Naive thymus-derived CD8-positive, alpha-beta T cell (primary cell): ENCODE measurements around the gene ABHD15. TPM values are rescaled to one million over a fixed set of nuclear protein-coding genes. Genes with fewer than 3 reads are reported as not detected.
A peak's percentile ranks its signal among the peaks of the same experiment; 100 is the strongest.

Experiments
- ATAC-seq, 2 donors: fragments of 150-1000 bp; cut with Tn5 transposase in 1 of 2; sonication (Bioruptor Pico), chemical (Tn5 transposase) in 1 of 2; 1 replicate in 1 of 2; 2 replicates in 1 of 2; pipeline ENCODE4 v1.10.0; 2021; ENCODE audit warnings: mild to moderate bottlenecking in 2 of 2, moderate library complexity in 2 of 2
- POLR2A ChIA-PET: fragments of 350-600 bp; sonication (Branson Sonifier 250); formaldehyde crosslinking; loops from one replicate; lab custom pipeline; 2021; ENCODE audit warnings: antibody characterized with exemption; lab: Charles Lee
- DNase-seq, 10 donors: peaks; one replicate each; pipeline versions ENCODE4 v3.0.0 to v3.0.0-alpha.2; 2020 to 2022
- H3K27ac Mint-ChIP-seq, 10 donors: one replicate each; pipeline ENCODE4 v1.8.0; 2020 to 2022; ENCODE audit warnings: mild to moderate bottlenecking in 10 of 10, mixed read lengths in 10 of 10, moderate library complexity in 4 of 10, inconsistent platforms in 1 of 10
- H3K27me3 Mint-ChIP-seq, 5 donors: one replicate each; pipeline ENCODE4 v1.8.0; 2021 to 2022; ENCODE audit warnings: mixed read lengths in 5 of 5
- H3K36me3 Mint-ChIP-seq, 3 donors: one replicate each; pipeline ENCODE4 v1.8.0; 2020 to 2022; ENCODE audit warnings: mixed read lengths in 3 of 3, mild to moderate bottlenecking in 2 of 3, inconsistent platforms in 1 of 3
- H3K4me1 Mint-ChIP-seq, 4 donors: one replicate each; pipeline ENCODE4 v1.8.0; 2021 to 2022; ENCODE audit warnings: mixed read lengths in 4 of 4
- H3K4me3 Mint-ChIP-seq, 10 donors: one replicate each; pipeline ENCODE4 v1.8.0; 2020 to 2022; ENCODE audit warnings: mild to moderate bottlenecking in 10 of 10, mixed read lengths in 10 of 10, moderate library complexity in 6 of 10, inconsistent platforms in 1 of 10
- H3K9me3 Mint-ChIP-seq, 9 donors: one replicate each; pipeline ENCODE4 v1.8.0; 2020 to 2022; ENCODE audit warnings: mixed read lengths in 9 of 9, mild to moderate bottlenecking in 3 of 9, inconsistent platforms in 1 of 9, moderate library complexity in 1 of 9
- polyA plus RNA-seq, 3 donors: library from polyadenylated mRNA; unstranded; fragments of 300-500 nt; fragmentation: Illumina TruSeq; gene quantifications; one replicate each; pipeline ENCODE4 v1.2.3, GENCODE V29; 2021
- total RNA-seq, 8 experiments: library from RNA in 2 of 8; stranded (reverse) in 2 of 8; gene quantifications; one replicate each; pipeline ENCODE4 v1.2.3 and lab custom pipeline; 2021 to 2026

Gene ABHD15
- total and polyA plus RNA-seq, 5 experiments from 2014 or later: 4.2 to 13.8 (median 8.9) TPM

DNA sequence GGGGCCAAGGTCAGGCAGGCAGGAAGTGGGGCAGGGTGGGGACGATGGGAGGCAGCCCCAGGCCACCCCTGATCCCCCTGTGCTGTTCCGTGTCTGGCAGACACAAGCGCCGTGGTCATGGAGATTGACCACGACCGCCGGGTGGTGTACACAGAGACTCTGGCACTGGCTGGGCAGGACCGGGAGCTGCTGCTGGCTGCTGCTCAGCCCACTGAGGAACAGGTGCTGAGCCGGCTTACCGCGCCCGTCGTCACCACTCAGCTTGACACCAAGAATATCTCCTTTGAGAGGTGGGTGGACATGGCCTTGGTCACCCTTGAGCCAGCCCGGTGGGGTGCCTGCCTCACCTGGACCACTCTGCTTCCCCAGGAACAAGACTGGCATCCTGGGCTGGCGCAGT is 42.1 kb upstream of the ABHD15 start:
- Mint-ChIP-seq H3K4me1 (peaks cover 0 to 6% (median 2%) of the 10 kb centered on the region in 4 donors), H3K36me3 (no peaks in the 10 kb centered on the region), H3K4me3 (no peak overlapping the region), H3K27me3 (no peaks in the 10 kb centered on the region), H3K9me3 (no peaks in the 10 kb centered on the region), H3K27ac (no peak overlapping the region)
- no peak for DNase-seq
- no peak for ATAC-seq
- POLR2A ChIA-PET: interaction anchor here (1.2 kb wide), 2 partner anchors 9 to 17 kb away, joined by 3 to 4 read pairs; partner anchors contain the start of gene ANKRD13B

DNA sequence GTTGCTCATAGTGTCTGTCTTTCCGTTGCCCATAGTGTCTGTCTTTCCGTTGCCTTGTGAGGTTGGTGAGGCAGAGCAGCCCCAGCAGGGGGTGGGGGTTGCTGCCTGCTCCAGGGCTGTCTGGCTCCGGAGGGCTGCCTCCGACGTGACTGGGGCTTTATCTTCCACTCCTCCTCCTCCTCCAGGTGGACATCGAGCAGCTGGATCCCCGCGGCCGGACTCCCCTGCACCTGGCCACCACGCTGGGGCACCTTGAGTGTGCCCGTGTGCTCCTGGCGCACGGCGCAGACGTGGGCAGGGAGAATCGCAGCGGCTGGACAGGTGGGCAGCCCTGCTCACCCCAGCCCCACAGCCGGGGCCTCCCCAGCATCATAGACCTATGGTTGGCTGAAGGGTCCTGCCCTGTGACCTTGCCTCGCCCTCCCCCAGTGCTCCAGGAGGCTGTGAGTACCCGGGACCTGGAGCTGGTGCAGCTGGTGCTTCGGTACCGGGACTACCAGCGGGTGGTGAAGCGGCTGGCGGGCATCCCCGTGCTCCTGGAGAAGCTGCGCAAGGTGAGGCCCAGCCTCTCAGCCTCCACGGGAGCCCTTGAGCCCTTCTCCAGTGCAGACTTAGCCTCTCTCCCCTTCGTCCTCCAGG is 40.8 kb upstream of the ABHD15 start:
- Mint-ChIP-seq H3K4me3 (no peak overlapping the region), H3K9me3 (no peaks in the 10 kb centered on the region), H3K36me3 (no peaks in the 10 kb centered on the region), H3K4me1 (peaks cover 0 to 2% (median 0%) of the 10 kb centered on the region in 4 donors), H3K27me3 (no peaks in the 10 kb centered on the region), H3K27ac (no peak overlapping the region)
- POLR2A ChIA-PET: interaction anchor here (1.2 to 1.3 kb wide), 2 partner anchors 10 to 20 kb away, joined by 3 to 4 read pairs; no protein-coding TSS in a partner anchor
- ATAC-seq: no peak
- DNase-seq: no peak

DNA sequence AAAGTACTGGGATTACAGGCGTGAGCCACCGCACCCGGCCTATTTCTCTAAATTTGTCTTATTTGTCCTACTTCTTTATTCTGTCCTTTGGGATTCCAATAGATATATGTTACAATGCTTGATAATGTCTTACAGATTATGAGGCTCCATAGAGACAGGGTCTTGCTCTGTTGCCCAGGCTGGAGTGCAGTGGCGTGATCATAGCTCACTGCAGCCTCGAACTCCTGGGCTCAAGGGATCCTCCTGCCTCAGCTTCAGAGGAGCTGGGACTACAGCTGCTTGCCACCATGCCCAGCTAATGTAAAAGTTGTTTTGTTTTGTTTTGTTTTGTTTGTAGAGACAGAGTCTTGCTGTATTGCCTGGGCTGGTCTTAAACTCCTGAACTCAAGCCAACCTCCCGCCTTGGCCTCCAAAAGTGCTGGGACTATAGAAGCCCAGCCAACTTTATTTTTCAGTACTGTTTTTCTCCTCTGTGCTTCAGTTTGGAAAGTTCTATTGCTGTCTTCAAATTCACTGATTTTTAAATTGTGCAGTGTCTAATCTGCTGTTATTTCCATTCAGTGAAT is 36.4 kb upstream of the ABHD15 start:
- Mint-ChIP-seq H3K4me1 (no peaks in the 10 kb centered on the region), H3K4me3 (no peak overlapping the region), H3K27ac (peak overlapping the region in 1 of 10 donors; percentile 36), H3K27me3 (no peaks in the 10 kb centered on the region), H3K36me3 (no peaks in the 10 kb centered on the region), H3K9me3 (no peaks in the 10 kb centered on the region)
- POLR2A ChIA-PET: no interaction called here
- ATAC-seq: no peak
- DNase-seq: no peak

DNA sequence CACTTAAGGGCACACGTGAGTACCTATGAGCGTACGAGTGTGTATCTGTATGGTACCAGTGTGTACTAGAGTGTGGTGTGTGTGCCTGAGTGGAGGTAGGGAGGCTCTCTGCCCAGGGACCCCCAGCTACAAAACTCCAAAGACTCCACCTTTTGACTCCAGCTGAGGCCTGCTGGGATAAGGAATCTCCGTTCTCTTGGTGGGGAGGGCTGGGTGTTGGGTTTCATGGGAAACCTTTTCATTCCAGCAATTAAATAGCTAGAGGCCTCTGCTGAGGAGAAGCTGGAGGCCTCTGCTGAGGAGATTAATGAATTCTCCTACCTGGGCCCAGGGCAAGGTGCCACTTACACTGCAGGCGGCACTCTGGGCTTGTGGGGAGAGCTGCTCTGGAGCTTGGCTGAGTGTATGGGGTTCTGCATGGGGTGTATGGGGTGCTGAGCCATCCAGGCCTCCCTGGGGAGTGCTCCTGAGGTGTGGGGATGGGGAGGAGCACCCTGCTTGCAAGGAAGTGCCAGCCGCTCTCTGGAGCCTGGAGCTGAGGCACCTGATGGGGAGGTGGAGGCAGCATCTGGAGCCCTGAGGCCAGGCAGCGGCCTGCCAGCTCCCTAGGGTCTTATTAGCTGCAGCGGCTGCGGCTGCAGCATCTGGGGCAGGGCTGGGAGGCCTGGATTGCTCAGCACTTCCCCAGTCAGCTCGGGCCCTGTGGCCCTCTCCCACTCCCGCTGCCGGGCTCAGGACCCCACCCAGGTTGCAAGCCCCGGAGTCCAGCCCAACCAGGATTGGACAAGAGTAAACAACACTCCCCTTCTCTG is 30.7 kb upstream of the ABHD15 start:
- peaks cover 0 to 2% (median 0%) of the 10 kb centered on the region in 5 donors for H3K27me3 Mint-ChIP-seq
- H3K4me1 Mint-ChIP-seq: peaks cover 0 to 13% (median 9%) of the 10 kb centered on the region in 4 donors
- DNase-seq (no peak), ATAC-seq (no peak)
- H3K9me3 Mint-ChIP-seq: no peaks in the 10 kb centered on the region
- no peak overlapping the region for H3K27ac Mint-ChIP-seq
- POLR2A ChIA-PET: interaction anchor here (1.1 to 1.6 kb wide), 2 partner anchors 16 to 18 kb away, joined by 4 read pairs; no protein-coding TSS in a partner anchor
- no peaks in the 10 kb centered on the region for H3K36me3 Mint-ChIP-seq
- no peak overlapping the region for H3K4me3 Mint-ChIP-seq

DNA sequence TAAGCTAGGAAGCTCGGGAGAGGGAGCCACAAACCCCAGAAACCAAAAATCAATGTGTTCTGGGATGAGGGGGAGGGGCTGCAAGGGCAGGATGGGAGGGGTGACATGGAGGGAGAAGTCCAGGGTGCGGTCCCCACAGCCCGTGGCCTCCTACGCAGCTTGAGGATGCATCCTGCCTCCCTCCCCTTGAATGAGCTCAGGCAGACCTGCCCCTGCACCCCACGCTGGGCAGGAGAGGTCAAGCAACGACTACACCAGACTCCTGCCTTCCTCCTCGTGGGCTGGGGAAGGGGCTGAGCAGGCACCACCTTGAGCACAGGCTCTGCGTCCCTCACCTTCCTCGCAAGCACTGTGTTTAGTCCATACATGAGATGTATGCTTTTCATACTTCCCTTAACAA is 30.0 kb upstream of the ABHD15 start:
- Mint-ChIP-seq H3K27me3 (peaks cover 0 to 2% (median 0%) of the 10 kb centered on the region in 5 donors), H3K27ac (peak overlapping the region in 1 of 10 donors; percentile 52), H3K36me3 (no peaks in the 10 kb centered on the region), H3K4me3 (no peak overlapping the region), H3K4me1 (peaks cover 1 to 19% (median 17%) of the 10 kb centered on the region in 4 donors), H3K9me3 (no peaks in the 10 kb centered on the region)
- ATAC-seq: no peak
- POLR2A ChIA-PET: interaction anchor here (1.3 kb wide), 1 partner anchor 18 kb away, joined by 4 read pairs; no protein-coding TSS in a partner anchor
- no peak for DNase-seq

DNA sequence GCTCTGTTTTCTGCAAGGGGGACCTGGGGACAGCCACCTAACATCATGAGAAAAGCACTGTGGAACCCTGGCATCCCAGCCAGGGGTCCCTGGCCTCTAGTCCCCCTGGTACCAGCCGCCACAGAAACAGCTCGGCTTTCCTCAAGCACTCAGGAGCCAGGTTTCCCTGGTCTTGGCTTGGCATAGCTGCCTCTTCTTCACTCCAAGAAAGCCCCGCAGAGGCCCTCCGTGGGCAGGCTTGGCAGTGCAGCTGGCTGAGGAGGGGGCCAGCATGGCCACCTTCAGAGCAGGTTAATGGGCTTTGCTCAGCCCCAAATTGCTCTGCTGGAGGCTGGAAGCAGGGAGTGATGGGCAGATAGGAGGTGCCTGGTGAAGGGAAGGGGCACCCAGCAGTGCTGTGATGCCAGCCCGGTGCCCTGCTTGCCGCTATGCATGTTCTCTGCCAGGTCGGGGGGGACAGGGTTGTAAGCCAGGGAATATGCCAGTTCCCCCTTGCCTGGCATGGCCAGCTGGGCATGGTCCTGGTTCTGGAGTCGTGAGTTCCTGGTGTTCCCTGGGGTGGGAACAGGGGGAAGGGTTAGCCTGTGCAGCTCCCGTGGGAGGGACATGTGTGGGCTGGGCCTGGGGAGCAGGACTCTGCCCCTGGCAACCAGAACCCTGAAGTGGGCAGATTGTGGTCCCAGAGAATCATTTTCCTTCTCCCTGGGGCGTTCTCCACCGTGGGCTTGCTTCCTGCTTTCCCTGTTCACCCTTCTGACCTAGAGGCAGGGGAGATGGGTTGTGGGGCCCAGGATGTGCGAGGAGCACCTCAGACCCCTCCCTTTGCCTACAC is 29.3 kb upstream of the ABHD15 start:
- POLR2A ChIA-PET: interaction anchor here (1.3 kb wide), 1 partner anchor 19 kb away, joined by 4 read pairs; no protein-coding TSS in a partner anchor
- ATAC-seq (no peak), DNase-seq (no peak)
- H3K4me3 Mint-ChIP-seq: no peak overlapping the region
- peaks cover 0 to 2% (median 0%) of the 10 kb centered on the region in 5 donors for H3K27me3 Mint-ChIP-seq
- no peaks in the 10 kb centered on the region for H3K36me3 Mint-ChIP-seq
- H3K9me3 Mint-ChIP-seq: no peaks in the 10 kb centered on the region
- peaks cover 3 to 25% (median 23%) of the 10 kb centered on the region in 4 donors for H3K4me1 Mint-ChIP-seq
- H3K27ac Mint-ChIP-seq: peak overlapping the region in 2 of 10 donors; percentile 52 to 56

DNA sequence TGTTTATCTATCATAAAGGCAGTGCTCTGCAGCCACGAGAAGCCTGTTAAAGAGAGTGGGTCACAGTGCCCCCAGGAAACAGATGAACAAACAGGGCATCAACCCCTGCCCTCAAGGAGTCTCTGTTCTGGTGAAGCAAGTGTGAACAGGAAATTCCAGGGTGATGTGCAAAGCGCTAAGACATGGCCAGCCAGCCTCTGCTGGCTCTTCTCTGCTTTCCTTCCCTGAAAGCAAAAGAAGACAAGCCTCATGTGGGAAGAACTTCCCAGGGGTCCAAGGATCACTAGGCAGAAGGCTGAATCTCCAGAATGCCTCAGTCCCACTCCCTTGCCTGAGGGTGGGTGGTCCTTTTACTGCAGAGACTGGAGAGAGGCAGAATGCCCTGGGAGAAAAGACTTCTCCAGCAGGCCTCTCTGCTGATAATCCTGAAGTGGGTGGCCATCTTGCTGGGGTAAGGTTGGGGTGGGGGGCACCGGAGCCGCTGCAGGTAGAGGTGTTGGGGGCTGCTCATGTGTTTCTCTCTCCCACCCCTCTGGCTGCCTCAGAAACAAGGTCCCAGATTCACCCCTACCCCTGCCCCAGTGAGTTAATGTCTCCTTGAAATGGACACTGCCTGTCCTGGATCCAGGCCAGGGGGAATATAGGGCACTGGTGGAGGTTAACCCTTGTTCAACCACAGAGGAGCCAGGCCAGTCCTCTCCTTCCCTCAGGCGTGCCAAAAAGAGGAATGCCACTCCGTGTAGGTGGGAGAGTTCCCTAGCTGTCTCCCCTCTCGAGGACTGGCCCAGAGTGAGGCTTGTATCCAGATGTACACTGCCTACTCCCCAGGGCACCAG is 28.5 kb upstream of the ABHD15 start:
- ATAC-seq: no peak

DNA sequence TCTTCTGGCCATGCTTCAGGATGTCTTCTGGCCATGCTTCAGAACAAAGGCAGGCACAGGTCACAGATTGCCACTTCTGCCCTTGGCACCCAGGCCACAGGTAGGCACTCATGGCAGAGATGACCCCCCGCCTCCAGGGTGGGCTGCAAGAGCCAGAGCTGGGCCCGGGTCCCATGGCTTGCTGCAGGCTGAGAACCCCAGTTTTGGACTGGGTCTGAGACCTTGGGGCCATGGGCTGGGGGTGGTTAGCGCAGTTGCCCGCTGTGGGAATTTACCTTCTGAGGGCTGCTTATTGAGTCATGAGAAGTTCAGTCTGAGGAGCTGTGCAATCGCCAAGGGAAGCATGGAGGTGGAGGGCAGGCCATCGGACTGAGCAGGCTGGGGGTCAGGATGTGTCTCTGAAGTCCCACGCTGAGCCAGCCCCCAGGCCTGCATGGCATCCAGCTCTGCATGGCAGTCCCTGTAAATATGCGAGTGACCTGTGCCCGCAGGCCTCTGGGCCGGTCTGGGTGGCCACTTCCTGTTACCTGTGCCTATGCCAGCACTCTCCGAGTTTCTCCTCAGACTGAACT is 27.8 kb upstream of the ABHD15 start:
- Mint-ChIP-seq H3K27me3 (peaks cover 0 to 2% (median 0%) of the 10 kb centered on the region in 5 donors), H3K4me3 (peak overlapping the region; percentile 71 to 87 (median 75)), H3K9me3 (no peaks in the 10 kb centered on the region), H3K27ac (no peak overlapping the region), H3K4me1 (peaks cover 7 to 41% (median 37%) of the 10 kb centered on the region in 4 donors), H3K36me3 (no peaks in the 10 kb centered on the region)
- DNase-seq (no peak), ATAC-seq (no peak)
- POLR2A ChIA-PET: interaction anchor here (0.6 to 4.9 kb wide), 3 partner anchors 7 to 21 kb away, joined by 3 to 79 read pairs (median 43); no protein-coding TSS in a partner anchor

More for the DNA sequence above, 28.5 kb upstream of the ABHD15 start:
- Mint-ChIP-seq H3K4me3 (peak overlapping the region in 7 of 10 donors; percentile 18 to 86 (median 39)), H3K27ac (no peak overlapping the region), H3K4me1 (peaks cover 6 to 34% (median 31%) of the 10 kb centered on the region in 4 donors), H3K27me3 (peaks cover 0 to 2% (median 0%) of the 10 kb centered on the region in 5 donors), H3K9me3 (no peaks in the 10 kb centered on the region), H3K36me3 (no peaks in the 10 kb centered on the region)
- no peak for DNase-seq
- POLR2A ChIA-PET: interaction anchor here (4.9 kb wide), 1 partner anchor 20 kb away, joined by 79 read pairs; no protein-coding TSS in a partner anchor

DNA sequence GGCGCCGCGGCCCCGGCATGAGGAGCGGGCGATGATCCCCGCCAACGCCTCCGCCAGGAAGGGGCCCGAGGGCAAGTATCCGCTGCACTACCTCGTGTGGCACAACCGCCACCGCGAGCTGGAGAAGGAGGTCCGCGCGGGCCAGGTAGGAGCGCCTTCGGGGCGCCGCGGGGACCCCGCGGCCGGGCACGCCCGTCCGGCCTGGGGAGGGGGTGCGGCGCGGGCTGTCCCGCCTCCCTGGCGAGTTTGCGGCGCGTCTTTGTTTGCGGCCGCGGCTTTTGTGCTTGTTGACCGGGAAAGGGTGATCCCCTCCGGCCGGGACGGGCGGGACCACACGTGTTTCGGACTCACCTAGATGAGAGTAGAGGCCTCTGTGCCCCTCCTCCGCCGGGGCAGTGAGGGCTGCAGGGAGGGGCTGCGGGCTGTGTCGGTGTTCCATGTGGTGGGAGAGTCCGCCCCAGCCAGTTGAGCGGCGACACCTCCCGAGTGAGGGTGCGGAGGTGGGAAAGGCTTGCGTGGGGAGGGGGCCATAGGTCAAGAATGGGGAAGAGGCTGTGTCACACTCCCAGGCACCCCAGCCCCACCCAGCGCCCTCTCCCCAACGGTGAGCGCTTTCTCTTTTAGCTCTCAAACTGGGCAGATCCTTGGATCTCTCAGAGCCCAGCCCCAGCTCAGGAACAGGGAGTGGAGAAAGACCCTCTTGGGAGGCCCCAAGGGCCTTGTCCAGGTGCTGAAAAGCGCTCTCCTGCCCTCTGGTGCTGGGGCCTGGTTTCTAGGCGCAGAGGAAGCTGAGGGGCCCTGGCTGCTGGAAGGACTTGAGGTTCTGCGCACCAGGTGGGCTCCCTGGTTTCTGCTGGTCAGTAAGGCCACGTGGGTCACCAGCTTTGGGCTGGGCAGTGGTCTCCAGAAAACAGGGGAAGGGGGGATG is 27.0 kb upstream of the ABHD15 start:
- no peak overlapping the region for H3K27ac Mint-ChIP-seq
- peaks cover 7 to 41% (median 37%) of the 10 kb centered on the region in 4 donors for H3K4me1 Mint-ChIP-seq
- H3K9me3 Mint-ChIP-seq: no peaks in the 10 kb centered on the region
- no peaks in the 10 kb centered on the region for H3K36me3 Mint-ChIP-seq
- DNase-seq: peak in 3 of 10 donors; percentile 28 to 41 (median 32)
- H3K4me3 Mint-ChIP-seq: peak overlapping the region; percentile 71 to 87 (median 75)
- POLR2A ChIA-PET: interaction anchor here (0.5 to 4.9 kb wide), 5 partner anchors 8 to 227 kb away, joined by 3 to 79 read pairs (median 5); no protein-coding TSS in a partner anchor
- peaks cover 0 to 2% (median 0%) of the 10 kb centered on the region in 5 donors for H3K27me3 Mint-ChIP-seq
- ATAC-seq: no peak
